OCI-LY3 (cell line): ENCODE data around the gene ANKRD44.

Experiments
- CTCF ChIP-seq: fragments of 200-600, 300-600 bp; sonication (generic); IDR thresholded peaks from 2 replicates; pipeline ENCODE4 v1.5.1; 2014; ENCODE audit warnings: antibody characterized with exemption, low read length, low read depth
- EZH2phosphoT487 ChIP-seq: fragments of 200-600 bp; shearing (Covaris generic); IDR thresholded peaks from 2 replicates; pipeline ENCODE4 v1.6.1; 2018; ENCODE audit warnings: antibody characterized with exemption, mixed run types, low read depth

GRCh38 chr2:197176522-197176921 lies 134.1 kb downstream of the ANKRD44 start:
- TF ChIP-seq CTCF (no peak), EZH2phosphoT487 (no peak)
